Kidney tubule cell (primary cell): ENCODE measurements around the gene STEAP1.
"Not testable (repeated sequence)": the region's sequence is repeated elsewhere in the genome, so short reads cannot be mapped to it uniquely, and the experiment has no call there.

ENCODE experiments used
- DNase-seq: peaks from one replicate; pipeline ENCODE4 v3.0.0-alpha.2; 2018; ENCODE audit warnings: low spot score

STEAP1 gene

GRCh38 chr7:90173127-90173844 lies 19.0 kb downstream of the STEAP1 start:
- peak; percentile 80 for DNase-seq

DNA sequence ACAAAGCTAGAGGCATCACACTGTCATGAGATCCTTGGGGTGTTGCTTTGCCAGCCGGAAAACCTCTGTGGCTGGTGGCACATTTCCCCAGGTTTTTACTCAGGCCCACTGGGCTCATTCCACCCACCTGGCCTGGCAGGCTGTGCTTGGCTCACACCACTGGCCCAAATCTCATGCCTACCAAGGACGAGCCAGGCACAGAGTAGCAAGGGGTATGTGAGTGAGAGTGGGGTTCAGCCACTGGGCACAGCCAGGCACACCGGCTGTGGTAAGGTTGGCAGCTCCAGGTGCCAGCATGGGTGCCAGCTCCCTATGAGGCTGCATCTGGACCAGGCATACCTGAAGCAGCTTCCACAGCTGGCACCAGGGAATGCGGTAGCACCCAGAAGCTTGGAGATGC lies 21.4 kb downstream of the STEAP1 start:
- no peak for DNase-seq

GRCh38 chr7:90176195-90176594 lies 21.9 kb downstream of the STEAP1 start:
- DNase-seq, result no peak

- no peak for DNase-seq
Observed at GRCh38 chr7:90178166-90178565, 23.9 kb downstream of the STEAP1 start.

DNA sequence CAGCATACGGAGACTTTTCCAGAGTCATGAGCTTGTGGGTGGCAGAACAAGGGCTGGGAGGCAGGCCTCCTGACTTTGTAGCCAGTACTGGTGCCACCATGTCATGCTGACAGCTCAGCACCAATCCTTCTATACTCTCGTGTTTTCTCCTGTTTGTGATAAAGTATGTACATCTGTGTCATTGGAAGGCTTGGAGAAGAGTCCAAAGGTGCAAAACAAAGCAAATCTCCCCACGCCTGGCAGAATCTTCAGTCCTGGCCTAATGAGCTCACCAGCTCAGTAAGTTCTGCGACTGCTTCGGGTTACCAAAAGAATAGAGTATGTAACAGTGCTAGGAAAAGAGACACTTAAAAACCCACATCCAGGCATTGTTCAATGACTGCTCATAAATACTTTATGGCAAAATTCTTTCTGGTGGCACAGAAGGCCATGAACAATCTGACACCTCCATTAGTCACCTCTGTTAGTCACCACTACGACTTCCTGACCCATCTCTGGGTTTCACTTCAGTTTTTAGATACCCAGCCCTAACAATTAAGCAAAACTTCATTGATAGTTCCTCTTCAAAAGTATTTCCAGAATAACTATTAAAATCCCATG lies 24.5 kb downstream of the STEAP1 start:
- DNase-seq, result peak; percentile 98

GRCh38 chr7:90180011-90180585 lies 25.8 kb downstream of the STEAP1 start:
- peak; percentile 61 for DNase-seq

GRCh38 chr7:90180649-90181048 lies 26.4 kb downstream of the STEAP1 start:
- peak; percentile 41 for DNase-seq

- DNase-seq, result peak; percentile 16
Observed at GRCh38 chr7:90181485-90181884, 27.2 kb downstream of the STEAP1 start.

DNA sequence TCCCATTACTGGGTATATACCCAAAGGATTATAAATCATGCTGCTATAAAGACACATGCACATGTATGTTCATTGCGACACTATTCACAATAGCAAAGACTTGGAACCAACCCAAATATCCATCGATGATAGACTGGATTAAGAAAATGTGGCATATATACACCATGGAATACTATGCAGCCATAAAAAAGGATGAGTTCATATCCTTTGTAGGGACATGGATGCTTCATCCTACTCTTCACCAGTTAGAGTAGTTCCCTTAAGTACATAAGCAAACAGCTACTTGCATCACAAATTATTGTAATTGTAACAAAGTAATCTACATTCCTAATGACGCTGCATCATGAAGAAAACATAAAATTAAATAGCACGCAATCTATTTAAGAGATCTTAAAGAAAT lies 32.0 kb downstream of the STEAP1 start:
- not testable (repeated sequence) for DNase-seq

- DNase-seq, result no peak
Observed at GRCh38 chr7:90187507-90188050, 33.3 kb downstream of the STEAP1 start.

- peak; percentile 57 for DNase-seq
Observed at GRCh38 chr7:90188281-90188680, 34.0 kb downstream of the STEAP1 start.

DNA sequence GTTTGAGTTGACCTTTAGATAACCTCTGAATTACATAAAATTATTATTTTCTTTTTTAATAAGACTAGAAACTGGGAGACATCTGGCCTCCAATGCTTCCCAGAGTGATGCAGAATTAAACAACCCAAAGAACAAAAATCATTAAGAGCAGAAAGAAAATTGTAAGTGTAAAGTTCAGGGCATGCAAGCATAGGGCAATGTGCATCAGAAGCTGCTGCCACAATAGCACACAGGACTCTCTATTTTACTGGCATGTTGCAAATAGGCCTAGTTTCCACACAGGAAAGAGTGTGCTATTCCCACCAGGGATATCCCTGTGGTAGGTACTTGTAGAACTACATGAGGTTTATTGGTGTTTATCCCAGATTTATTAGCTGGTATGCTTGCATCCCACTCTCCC lies 36.7 kb downstream of the STEAP1 start:
- DNase-seq, result no peak

DNA sequence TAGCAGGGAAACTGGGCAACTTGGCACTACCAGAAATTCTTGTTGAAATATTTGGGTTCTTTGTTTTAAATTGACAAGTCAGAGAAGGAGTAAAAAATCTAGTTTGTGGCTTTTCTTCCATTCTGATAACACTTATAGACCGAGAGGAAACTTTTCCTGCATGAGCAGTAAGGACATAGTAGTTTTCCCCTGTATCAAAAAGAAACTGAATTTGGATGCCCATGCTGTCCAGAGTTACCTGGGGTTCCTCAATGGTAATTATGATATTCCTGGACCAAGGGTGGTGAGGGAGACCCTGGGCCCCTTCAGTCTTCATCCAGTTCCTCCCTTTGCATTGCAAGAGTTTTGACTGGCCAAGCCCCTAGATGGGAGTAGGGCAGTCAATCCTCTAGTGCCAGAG lies 37.4 kb downstream of the STEAP1 start:
- DNase-seq, result no peak

GRCh38 chr7:90192876-90193750 lies 38.8 kb downstream of the STEAP1 start:
- no peak for DNase-seq

GRCh38 chr7:90194911-90195809 lies 40.9 kb downstream of the STEAP1 start:
- no peak for DNase-seq

DNA sequence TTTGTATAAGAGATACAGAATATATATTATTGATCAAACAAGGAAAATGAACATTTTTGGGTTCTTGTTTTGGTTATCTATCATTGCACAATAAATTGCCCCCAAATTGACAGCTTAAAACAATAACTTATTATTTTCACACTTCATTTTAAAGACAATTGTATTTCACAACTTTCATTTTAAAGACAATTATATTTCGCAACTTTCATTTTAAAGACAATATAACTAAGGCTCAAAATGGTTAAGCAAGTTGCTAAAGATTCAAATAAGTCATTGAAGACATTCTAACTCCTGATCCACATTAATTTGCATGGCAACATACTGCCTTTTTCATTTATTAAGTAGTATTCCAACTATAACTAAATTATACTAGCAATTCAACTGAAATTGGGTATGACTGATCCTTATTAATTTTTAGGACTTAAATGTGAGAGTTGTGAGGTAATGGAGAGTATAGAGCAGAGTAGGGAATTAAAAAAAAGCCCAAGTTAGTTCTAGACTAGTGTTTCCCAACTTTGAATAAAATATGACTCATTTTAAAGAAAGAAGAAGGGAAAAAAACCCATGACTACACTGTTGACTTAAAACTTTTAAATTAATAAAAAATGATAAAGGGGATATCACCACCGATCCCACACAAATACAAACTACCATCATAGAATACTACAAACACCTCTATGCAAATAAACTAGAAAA lies 47.4 kb downstream of the STEAP1 start:
- DNase-seq, result no peak

DNA sequence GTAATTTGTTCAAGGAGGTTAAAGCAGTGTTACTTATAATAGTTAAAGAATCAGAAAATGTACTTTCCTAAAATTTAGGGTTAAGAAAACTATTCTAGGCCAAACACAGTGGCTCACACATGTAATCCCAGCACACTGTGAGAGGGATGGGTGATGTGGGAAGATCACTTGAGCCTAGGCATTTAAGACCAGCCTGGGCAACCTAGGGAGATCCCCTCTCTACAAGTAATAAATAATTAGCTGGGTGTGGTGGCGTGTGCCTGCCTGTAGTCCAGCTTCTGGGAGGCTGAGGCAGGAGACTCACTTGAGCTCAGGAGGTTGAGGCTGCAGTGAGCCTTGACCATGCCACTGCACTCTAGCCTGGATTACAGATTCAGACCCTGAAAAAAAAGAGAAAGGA lies 53.7 kb downstream of the STEAP1 start:
- no peak for DNase-seq

GRCh38 chr7:90209776-90210175 lies 55.5 kb downstream of the STEAP1 start:
- no peak for DNase-seq

DNA sequence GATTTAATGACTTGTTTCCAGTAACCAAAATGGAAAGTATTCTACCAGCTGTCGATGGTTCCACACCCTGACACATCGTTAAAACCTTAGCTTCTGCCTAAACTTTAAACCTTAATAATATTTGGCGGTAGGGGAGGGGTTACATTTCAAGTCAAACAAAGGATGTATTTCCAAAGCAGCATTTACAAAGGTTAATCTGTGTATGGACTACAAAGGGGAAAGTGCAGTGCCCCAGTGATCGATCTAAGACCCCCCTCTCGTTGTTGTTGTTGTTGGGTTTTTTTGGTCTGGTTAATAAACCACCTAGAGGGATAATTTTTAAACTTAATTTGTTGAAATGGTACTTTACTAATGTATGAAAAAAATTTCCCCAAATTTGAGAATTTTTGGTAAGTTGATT lies 56.2 kb downstream of the STEAP1 start:
- no peak for DNase-seq

DNA sequence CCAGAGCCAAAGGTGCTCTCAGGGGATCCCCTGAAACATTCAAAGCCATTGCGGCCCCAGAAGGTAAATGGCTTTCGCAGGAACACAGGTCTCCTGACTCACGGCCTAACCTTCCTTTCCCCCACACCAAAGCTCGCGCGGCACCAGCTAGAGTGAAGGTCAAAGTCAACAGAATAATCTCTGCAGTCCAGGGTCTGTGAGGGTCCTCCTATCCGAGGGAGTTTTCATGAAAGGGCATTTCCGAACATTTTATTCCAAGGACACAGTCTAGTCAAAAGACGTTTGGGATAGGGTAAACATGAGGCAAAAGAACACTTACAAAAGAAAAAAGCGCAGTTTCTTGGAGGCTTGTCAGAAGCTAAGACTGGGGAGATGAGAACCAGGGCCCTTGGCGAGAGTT lies 56.7 kb downstream of the STEAP1 start:
- no peak for DNase-seq
